Left forelimb (tissue), 1 donor: ENCODE data around the gene CYP26B1.

Experiments used
- DNase-seq: peaks from one replicate; pipeline ENCODE4 v3.0.0-alpha.2; 2018; ENCODE audit warnings: low spot score

The CYP26B1 gene

GRCh38 chr2:72147303-72147971 lies at the start of gene CYP26B1:
TSS of gene CYP26B1 (minus strand) at chr2:72147862. CDS start at chr2:72147834, 28 bp downstream.
- peak; percentile 68 for DNase-seq

- DNase-seq, result no peak
Observed at GRCh38 chr2:72193723-72194122, 46.1 kb upstream of the CYP26B1 start.

- no peak for DNase-seq
Observed at GRCh38 chr2:72191441-72191840, 43.8 kb upstream of the CYP26B1 start.

- no peak for DNase-seq
Observed at GRCh38 chr2:72185206-72185605, 37.5 kb upstream of the CYP26B1 start.

GRCh38 chr2:72183466-72183865 lies 35.8 kb upstream of the CYP26B1 start:
- no peak for DNase-seq

- DNase-seq, result no peak
Observed at GRCh38 chr2:72183016-72183415, 35.4 kb upstream of the CYP26B1 start.

GRCh38 chr2:72182547-72182946 lies 34.9 kb upstream of the CYP26B1 start:
- DNase-seq, result no peak

- DNase-seq, result no peak
Observed at GRCh38 chr2:72181616-72182015, 34.0 kb upstream of the CYP26B1 start.

GRCh38 chr2:72180351-72180750 lies 32.7 kb upstream of the CYP26B1 start:
- DNase-seq, result no peak

GRCh38 chr2:72178551-72178950 lies 30.9 kb upstream of the CYP26B1 start:
- DNase-seq, result no peak

GRCh38 chr2:72176281-72176680 lies 28.6 kb upstream of the CYP26B1 start:
- no peak for DNase-seq

GRCh38 chr2:72175636-72176035 lies 28.0 kb upstream of the CYP26B1 start:
- no peak for DNase-seq

GRCh38 chr2:72173640-72174321 lies 26.1 kb upstream of the CYP26B1 start:
- no peak for DNase-seq

GRCh38 chr2:72172478-72172877 lies 24.8 kb upstream of the CYP26B1 start:
- DNase-seq, result no peak

GRCh38 chr2:72166279-72166678 lies 18.6 kb upstream of the CYP26B1 start:
- no peak for DNase-seq

- DNase-seq, result no peak
Observed at GRCh38 chr2:72165792-72166191, 18.1 kb upstream of the CYP26B1 start.

- DNase-seq, result no peak
Observed at GRCh38 chr2:72162574-72162973, 14.9 kb upstream of the CYP26B1 start.

GRCh38 chr2:72159211-72159993 lies 11.7 kb upstream of the CYP26B1 start:
- DNase-seq, result no peak

- DNase-seq, result no peak
Observed at GRCh38 chr2:72157871-72158771, 10.5 kb upstream of the CYP26B1 start.

GRCh38 chr2:72156872-72157271 lies 9.2 kb upstream of the CYP26B1 start:
- DNase-seq, result no peak

- no peak for DNase-seq
Observed at GRCh38 chr2:72155737-72156136, 8.1 kb upstream of the CYP26B1 start.

- no peak for DNase-seq
Observed at GRCh38 chr2:72155151-72155550, 7.5 kb upstream of the CYP26B1 start.
